PFSK-1 (cell line): ENCODE results near the gene STAT4.

Source experiments
- FOXP2 ChIP-seq: optimal IDR thresholded peaks from 2 replicates; pipeline ENCODE3; 2011; ENCODE audit warnings: borderline replicate concordance, control low read depth, inconsistent platforms; ENCODE audit not compliant: insufficient read depth; ENCODE audit errors: extremely low read length, extremely low read depth
- POLR2AphosphoS5 ChIP-seq: IDR thresholded peaks from 2 replicates; pipeline ENCODE4 v1.6.1; 2012; ENCODE audit warnings: low read depth, mild to moderate bottlenecking, control low read depth, low read length, moderate library complexity
- SIN3A ChIP-seq: IDR thresholded peaks from 2 replicates; pipeline ENCODE4 v1.6.1; 2012; ENCODE audit warnings: mild to moderate bottlenecking, low read length, moderate library complexity, borderline replicate concordance; ENCODE audit not compliant: insufficient read depth
- TAF1 ChIP-seq: IDR thresholded peaks from 2 replicates; pipeline ENCODE4 v1.6.1; 2012; ENCODE audit warnings: low read length, control low read depth, borderline replicate concordance; ENCODE audit not compliant: insufficient read depth
- TF ChIP-seq, protein P1 (sequence below), 2 experiments: IDR thresholded peaks; 2 replicates each; pipeline versions ENCODE4 v1.6.1 to v1.8.0; 2011 to 2012; ENCODE audit warnings: low read depth in 2 of 2, low read length in 2 of 2, control low read depth in 1 of 2, inconsistent platforms in 1 of 2, mild to moderate bottlenecking in 1 of 2, moderate library complexity in 1 of 2; ENCODE audit not compliant: insufficient read depth in 1 of 2

The STAT4 gene

DNA sequence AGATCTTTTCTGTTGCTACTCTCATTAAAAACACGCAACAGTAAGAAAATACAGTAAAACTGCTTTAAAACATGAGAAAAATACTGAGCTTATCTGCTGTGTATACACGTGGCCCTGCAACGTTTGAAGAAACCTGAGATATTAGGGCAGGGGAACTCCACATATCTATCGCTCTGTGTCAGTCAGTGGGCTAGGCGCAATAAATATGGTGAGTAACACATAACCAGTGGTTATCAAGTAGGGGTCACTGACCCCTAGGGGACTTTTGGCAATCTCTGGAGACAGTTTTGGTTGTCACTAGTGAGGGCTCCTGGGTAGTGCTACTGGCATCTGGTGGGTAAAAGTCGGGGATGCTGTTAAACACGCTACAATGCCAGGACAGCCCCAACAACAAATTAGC is 151.7 kb downstream of the STAT4 start:
- TF ChIP-seq FOXP2 = no peak
- TF ChIP-seq, protein P1, sequence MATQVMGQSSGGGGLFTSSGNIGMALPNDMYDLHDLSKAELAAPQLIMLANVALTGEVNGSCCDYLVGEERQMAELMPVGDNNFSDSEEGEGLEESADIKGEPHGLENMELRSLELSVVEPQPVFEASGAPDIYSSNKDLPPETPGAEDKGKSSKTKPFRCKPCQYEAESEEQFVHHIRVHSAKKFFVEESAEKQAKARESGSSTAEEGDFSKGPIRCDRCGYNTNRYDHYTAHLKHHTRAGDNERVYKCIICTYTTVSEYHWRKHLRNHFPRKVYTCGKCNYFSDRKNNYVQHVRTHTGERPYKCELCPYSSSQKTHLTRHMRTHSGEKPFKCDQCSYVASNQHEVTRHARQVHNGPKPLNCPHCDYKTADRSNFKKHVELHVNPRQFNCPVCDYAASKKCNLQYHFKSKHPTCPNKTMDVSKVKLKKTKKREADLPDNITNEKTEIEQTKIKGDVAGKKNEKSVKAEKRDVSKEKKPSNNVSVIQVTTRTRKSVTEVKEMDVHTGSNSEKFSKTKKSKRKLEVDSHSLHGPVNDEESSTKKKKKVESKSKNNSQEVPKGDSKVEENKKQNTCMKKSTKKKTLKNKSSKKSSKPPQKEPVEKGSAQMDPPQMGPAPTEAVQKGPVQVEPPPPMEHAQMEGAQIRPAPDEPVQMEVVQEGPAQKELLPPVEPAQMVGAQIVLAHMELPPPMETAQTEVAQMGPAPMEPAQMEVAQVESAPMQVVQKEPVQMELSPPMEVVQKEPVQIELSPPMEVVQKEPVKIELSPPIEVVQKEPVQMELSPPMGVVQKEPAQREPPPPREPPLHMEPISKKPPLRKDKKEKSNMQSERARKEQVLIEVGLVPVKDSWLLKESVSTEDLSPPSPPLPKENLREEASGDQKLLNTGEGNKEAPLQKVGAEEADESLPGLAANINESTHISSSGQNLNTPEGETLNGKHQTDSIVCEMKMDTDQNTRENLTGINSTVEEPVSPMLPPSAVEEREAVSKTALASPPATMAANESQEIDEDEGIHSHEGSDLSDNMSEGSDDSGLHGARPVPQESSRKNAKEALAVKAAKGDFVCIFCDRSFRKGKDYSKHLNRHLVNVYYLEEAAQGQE (IDR thresholded peaks at IDR 0.05; ENCODE audit: insufficient read depth in 1 of 2, low read depth in 2 of 2, low read length in 2 of 2) = no peak
- no peak for TF ChIP-seq TAF1
- TF ChIP-seq SIN3A = no peak
- TF ChIP-seq POLR2AphosphoS5 = no peak

DNA sequence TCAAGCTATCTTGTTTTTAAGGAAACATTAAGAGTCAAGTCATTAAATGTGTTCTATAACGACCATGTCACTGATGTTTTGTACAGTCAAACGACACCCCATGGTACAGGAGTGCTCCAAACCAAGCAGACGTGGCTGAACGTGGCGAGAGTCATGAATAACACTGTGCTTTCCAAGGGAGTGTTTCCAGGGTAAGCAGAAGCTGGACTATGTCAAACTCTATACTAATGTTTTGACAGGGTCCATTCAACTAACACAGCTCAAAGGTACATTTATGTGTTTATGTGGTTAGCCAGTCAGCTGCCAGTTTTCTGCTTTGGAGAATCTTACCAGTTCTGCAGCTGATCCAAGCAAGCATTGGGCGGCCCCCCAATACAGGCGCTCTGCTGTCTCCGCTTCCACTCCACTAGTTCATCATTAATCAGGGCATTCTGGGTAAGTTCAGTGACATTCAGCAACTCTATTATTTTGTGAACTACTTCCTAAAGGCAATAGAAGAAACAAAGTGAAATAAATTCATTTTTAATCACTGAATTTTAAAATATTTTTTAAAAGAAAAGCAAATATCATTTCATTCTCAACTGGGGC is 153.2 kb downstream of the STAT4 start:
- TF ChIP-seq SIN3A = no peak
- no peak for TF ChIP-seq FOXP2
- no peak for TF ChIP-seq TAF1
- no peak for TF ChIP-seq POLR2AphosphoS5
- TF ChIP-seq, protein P1 (IDR thresholded peaks at IDR 0.05; ENCODE audit: insufficient read depth in 1 of 2, low read depth in 2 of 2, low read length in 2 of 2) = no peak

DNA sequence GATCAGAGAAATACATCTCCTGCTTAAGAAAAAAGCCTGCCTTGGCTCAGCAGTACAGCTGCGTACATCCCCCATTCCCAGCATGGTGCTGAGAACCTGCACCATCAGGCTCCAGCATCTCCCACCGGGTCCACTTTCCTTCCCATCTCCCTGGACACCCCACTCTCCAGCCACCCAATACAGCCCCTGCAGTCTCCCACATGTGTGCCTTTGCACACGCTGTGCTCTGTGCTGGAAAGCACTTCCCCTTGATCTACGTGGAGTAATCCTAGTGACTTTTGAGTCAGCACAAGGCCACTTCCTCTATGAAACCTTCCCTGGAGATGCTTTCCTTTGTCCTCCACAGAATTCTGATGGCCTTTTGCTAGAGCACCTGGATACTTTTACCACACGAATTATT is 153.8 kb downstream of the STAT4 start:
- TF ChIP-seq FOXP2 (no peak), POLR2AphosphoS5 (no peak), SIN3A (no peak), TAF1 (no peak)
- TF ChIP-seq, protein P1 (IDR thresholded peaks at IDR 0.05; ENCODE audit: insufficient read depth in 1 of 2, low read depth in 2 of 2, low read length in 2 of 2) = no peak

DNA sequence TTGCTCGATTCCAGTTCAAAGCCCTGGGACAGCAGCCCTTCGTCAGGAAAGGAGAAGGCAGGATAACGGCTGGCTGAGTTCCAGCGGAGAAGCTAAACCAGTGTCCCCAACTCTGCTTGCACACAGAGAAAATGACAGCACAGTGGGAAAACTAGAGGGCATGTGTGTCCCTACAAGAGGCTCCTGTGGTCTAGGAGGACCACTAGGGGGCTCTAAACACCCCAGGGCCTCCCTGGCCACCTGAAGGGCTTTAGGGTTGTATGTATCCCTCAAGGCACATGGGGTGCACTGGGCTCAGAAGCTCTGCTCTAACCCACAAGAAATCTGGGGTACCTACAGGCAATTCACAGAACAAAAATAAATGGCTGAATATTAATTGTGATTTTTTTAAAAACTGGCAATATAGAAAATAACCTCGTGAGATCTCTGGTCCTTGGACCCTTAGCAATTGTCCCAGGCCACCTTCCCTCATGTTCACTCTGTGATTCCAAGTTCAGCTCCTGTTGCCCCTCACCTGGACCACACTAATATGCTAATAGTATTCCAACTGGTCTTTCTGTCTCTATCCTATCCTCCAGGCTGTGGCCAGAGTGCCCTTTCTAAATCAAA is 154.4 kb downstream of the STAT4 start:
- TF ChIP-seq TAF1 (no peak), SIN3A (no peak), FOXP2 (no peak), POLR2AphosphoS5 (no peak)
- TF ChIP-seq, protein P1 (IDR thresholded peaks at IDR 0.05; ENCODE audit: insufficient read depth in 1 of 2, low read depth in 2 of 2, low read length in 2 of 2) = no peak
